Adrenal gland (tissue), 5 donors: ENCODE results near the gene ZKSCAN5.

Experiments used
- CTCF ChIP-seq, 6 experiments: fragments of 450-650 bp in 4 of 6; fragments of 200-600 bp in 2 of 6; sonication (generic) in 1 of 6; IDR thresholded peaks; 1 replicate in 5 of 6; 2 replicates in 1 of 6; pipeline versions ENCODE4 v1.5.1 to v1.8.0; 2016 to 2021; ENCODE audit warnings: antibody characterized with exemption in 6 of 6, mild to moderate bottlenecking in 2 of 6, moderate library complexity in 1 of 6
- POLR2A ChIP-seq, 2 donors: fragments of 450-650 bp; IDR thresholded peaks; one replicate each; pipeline ENCODE4 v1.6.1; 2017; ENCODE audit warnings: antibody characterized with exemption in 2 of 2, mild to moderate bottlenecking in 2 of 2, moderate library complexity in 1 of 2
- donor health status: DM: no; HTN: no; CAD: no.

DNA sequence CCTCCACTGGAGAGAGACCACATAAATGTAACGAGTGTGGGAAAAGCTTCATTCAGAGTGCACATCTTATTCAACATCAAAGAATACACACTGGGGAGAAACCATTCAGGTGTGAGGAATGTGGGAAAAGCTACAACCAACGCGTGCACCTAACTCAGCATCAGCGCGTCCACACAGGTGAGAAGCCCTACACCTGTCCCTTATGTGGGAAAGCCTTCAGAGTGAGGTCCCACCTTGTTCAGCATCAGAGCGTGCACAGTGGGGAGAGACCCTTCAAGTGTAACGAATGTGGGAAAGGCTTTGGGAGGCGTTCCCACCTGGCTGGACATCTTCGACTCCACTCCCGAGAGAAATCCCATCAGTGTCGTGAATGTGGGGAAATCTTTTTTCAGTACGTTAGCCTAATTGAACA, 26.9 kb downstream of the ZKSCAN5 start:
- no peak for TF ChIP-seq POLR2A (IDR thresholded peaks at IDR 0.05)
- no peak for TF ChIP-seq CTCF (IDR thresholded peaks at IDR 0.05)
